ENCODE measurements around the gene TIMM50. TPM values are rescaled to one million over a fixed set of nuclear protein-coding genes. Genes with fewer than 3 reads are reported as not detected.

Gene TIMM50
- total and polyA plus RNA-seq, 2 of the 13 experiments (the other 11 are each of a cell fraction or from before 2014, with no cell fraction given), result 91.1 to 92.5 TPM

GRCh38 chr19:39506944-39507714 lies 26.5 kb downstream of the TIMM50 start (continued):
- TF ChIP-seq GATA4 (IDR thresholded peaks at IDR 0.05; ENCODE audit: borderline replicate concordance, low read depth) (no peak), ZNF567 (CRISPR knock-in tag; IDR thresholded peaks at IDR 0.05; ENCODE audit: borderline replicate concordance) (no peak), FOXC1 (CRISPR knock-in tag; IDR thresholded peaks at IDR 0.05; ENCODE audit: borderline replicate concordance) (peak; percentile 94; the same call in 1 of the 2 replicates), ZFAT (CRISPR knock-in tag; conservative IDR thresholded peaks at IDR 0.05) (peak; percentile 89), ZNF160 (CRISPR knock-in tag; IDR thresholded peaks at IDR 0.05) (peak; percentile 88; the same call in 1 of the 2 replicates), ARID5B (CRISPR knock-in tag; IDR thresholded peaks at IDR 0.05) (no peak; the same call in 1 of the 2 replicates), U2AF1 (optimal IDR thresholded peaks at IDR 0.05; ENCODE audit: low read depth, low read length) (no peak), ZSCAN9 (CRISPR knock-in tag; IDR thresholded peaks at IDR 0.05; ENCODE audit: borderline replicate concordance) (no peak), JDP2 (CRISPR knock-in tag; IDR thresholded peaks at IDR 0.05; ENCODE audit: borderline replicate concordance) (peak; percentile 84; the same call in 1 of the 2 replicates), HOXA7 (CRISPR knock-in tag; IDR thresholded peaks at IDR 0.05) (no peak), ZBTB37 (CRISPR knock-in tag; IDR thresholded peaks at IDR 0.05) (no peak), ZNF124 (CRISPR knock-in tag; IDR thresholded peaks at IDR 0.05) (no peak; the same call in 1 of the 2 replicates), MAZ (IDR thresholded peaks at IDR 0.05; ENCODE audit: borderline replicate concordance, low read depth, low read length) (no peak), MAZ (CRISPR knock-in tag; IDR thresholded peaks at IDR 0.05; ENCODE audit: low read depth) (peak; percentile 90; the same call in 1 of the 2 replicates), RAD51 (IDR thresholded peaks at IDR 0.05; ENCODE audit: borderline replicate concordance) (no peak), MED1 (CRISPR knock-in tag; IDR thresholded peaks at IDR 0.05) (peak; percentile 67), CBFB (CRISPR knock-in tag; IDR thresholded peaks at IDR 0.05) (no peak), ZNF691 (CRISPR knock-in tag; IDR thresholded peaks at IDR 0.05; ENCODE audit: borderline replicate concordance, low read depth) (no peak; the same call in 1 of the 2 replicates), ZBTB38 (CRISPR knock-in tag; IDR thresholded peaks at IDR 0.05) (peak; percentile 74), PBX2 (CRISPR knock-in tag; IDR thresholded peaks at IDR 0.05) (no peak), CREB1 (IDR thresholded peaks at IDR 0.05) (no peak), CREB1 (CRISPR knock-in tag; IDR thresholded peaks at IDR 0.05) (no peak)

Measured in HepG2 (cell line).